ENCODE results near the gene DCT.

GRCh38 chr13:94464771-94465170 lies 14.7 kb downstream of the DCT start:
- no peak for TF ChIP-seq REST (IDR thresholded peaks at IDR 0.05; ENCODE audit: low read depth)
- no peak for TF ChIP-seq POLR2AphosphoS5 (IDR thresholded peaks at IDR 0.05; ENCODE audit: low read depth, low read length)
- TF ChIP-seq, protein P1, sequence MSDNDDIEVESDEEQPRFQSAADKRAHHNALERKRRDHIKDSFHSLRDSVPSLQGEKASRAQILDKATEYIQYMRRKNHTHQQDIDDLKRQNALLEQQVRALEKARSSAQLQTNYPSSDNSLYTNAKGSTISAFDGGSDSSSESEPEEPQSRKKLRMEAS (IDR thresholded peaks at IDR 0.05): no peak
- TF ChIP-seq CTCF (IDR thresholded peaks at IDR 0.05 in 2 of 3, conservative IDR thresholded peaks at IDR 0.05 in 1 of 3; ENCODE audit: borderline replicate concordance in 1 of 3, insufficient read depth in 1 of 3, low read depth in 2 of 3, low read length in 2 of 3): no peak
- no peak for TF ChIP-seq RAD21 (IDR thresholded peaks at IDR 0.05; ENCODE audit: low read depth)
- no peak for TF ChIP-seq CEBPB (IDR thresholded peaks at IDR 0.05; ENCODE audit: low read depth)
- TF ChIP-seq EZH2 (IDR thresholded peaks at IDR 0.05): no peak
- TF ChIP-seq ELF1 (IDR thresholded peaks at IDR 0.05; ENCODE audit: borderline replicate concordance, low read depth): no peak
- TF ChIP-seq POLR2A (IDR thresholded peaks at IDR 0.05; ENCODE audit: borderline replicate concordance, extremely low read depth, insufficient read depth, insufficient read length): no peak
- no peak for TF ChIP-seq SRF (IDR thresholded peaks at IDR 0.05; ENCODE audit: low read depth)
- no peak for TF ChIP-seq ZNF274 (IDR thresholded peaks at IDR 0.05; ENCODE audit: low read depth, low read length)
- TF ChIP-seq SIN3A (IDR thresholded peaks at IDR 0.05; ENCODE audit: low read depth): no peak
- no peak for TF ChIP-seq SP1 (IDR thresholded peaks at IDR 0.05; ENCODE audit: low read depth)

Data from HCT116 (cell line).